ENCODE results near the gene NANOS2. TPM values are rescaled to one million over a fixed set of nuclear protein-coding genes. Genes with fewer than 3 reads are reported as not detected.

Gene NANOS2
- total RNA-seq, 2 donors from 2014 or later = not detected

- no peak for DNase-seq (ENCODE audit: low spot score)
- H3K4me3 ChIP-seq = no peak overlapping the region
- peaks cover 0 to 46% of the 10 kb centered on the region in 2 donors for H3K4me1 ChIP-seq
- no peak for TF ChIP-seq CTCF (IDR thresholded peaks at IDR 0.05)
- no peaks in the 10 kb centered on the region for H3K27me3 ChIP-seq
- peaks cover 10% of the 10 kb centered on the region for H3K36me3 ChIP-seq
- no peaks in the 10 kb centered on the region for H3K9me3 ChIP-seq
- no peak overlapping the region for H3K27ac ChIP-seq
Measured at GRCh38 chr19:45879971-45880370, 34.6 kb downstream of the NANOS2 start.

- no peak overlapping the region for H3K27ac ChIP-seq
- no peaks in the 10 kb centered on the region for H3K9me3 ChIP-seq
- no peak for DNase-seq (ENCODE audit: low spot score)
- no peak overlapping the region for H3K4me3 ChIP-seq
- TF ChIP-seq CTCF (IDR thresholded peaks at IDR 0.05) = no peak
- peaks cover 1% of the 10 kb centered on the region for H3K36me3 ChIP-seq
- peaks cover 0 to 37% of the 10 kb centered on the region in 2 donors for H3K4me1 ChIP-seq
- no peaks in the 10 kb centered on the region for H3K27me3 ChIP-seq
Measured at GRCh38 chr19:45879055-45879454, 35.5 kb downstream of the NANOS2 start.

GRCh38 chr19:45878043-45878794 lies 36.4 kb downstream of the NANOS2 start:
- Histone ChIP-seq H3K4me1 (peaks cover 0 to 29% of the 10 kb centered on the region in 2 donors), H3K4me3 (no peak overlapping the region), H3K27ac (no peak overlapping the region), H3K27me3 (no peaks in the 10 kb centered on the region), H3K36me3 (no peaks in the 10 kb centered on the region), H3K9me3 (no peaks in the 10 kb centered on the region)
- TF ChIP-seq CTCF (IDR thresholded peaks at IDR 0.05) = no peak
- DNase-seq (ENCODE audit: low spot score) = no peak

GRCh38 chr19:45876411-45877197 lies 38.0 kb downstream of the NANOS2 start:
- peak overlapping the region; percentile 26 to 62 for H3K27ac ChIP-seq
- H3K9me3 ChIP-seq = no peaks in the 10 kb centered on the region
- no peak for DNase-seq (ENCODE audit: low spot score)
- no peaks in the 10 kb centered on the region for H3K36me3 ChIP-seq
- H3K27me3 ChIP-seq = no peaks in the 10 kb centered on the region
- H3K4me1 ChIP-seq = peaks cover 0 to 16% of the 10 kb centered on the region in 2 donors
- no peak for TF ChIP-seq CTCF (IDR thresholded peaks at IDR 0.05)
- H3K4me3 ChIP-seq = peak overlapping the region in 1 of 2 donors; percentile 34

GRCh38 chr19:45876161-45876410 lies 38.5 kb downstream of the NANOS2 start:
- peaks cover 0 to 16% of the 10 kb centered on the region in 2 donors for H3K4me1 ChIP-seq
- no peak for TF ChIP-seq CTCF (IDR thresholded peaks at IDR 0.05)
- no peak overlapping the region for H3K4me3 ChIP-seq
- no peaks in the 10 kb centered on the region for H3K9me3 ChIP-seq
- no peak for DNase-seq (ENCODE audit: low spot score)
- H3K36me3 ChIP-seq = no peaks in the 10 kb centered on the region
- H3K27me3 ChIP-seq = no peaks in the 10 kb centered on the region
- peak overlapping the region in 1 of 2 donors; percentile 62 for H3K27ac ChIP-seq
